Subcutaneous abdominal adipose tissue (tissue), 5 donors: ENCODE measurements around the gene CIT.
A peak's percentile ranks its signal among the peaks of the same experiment; 100 is the strongest.
"Not testable (repeated sequence)": the region's sequence is repeated elsewhere in the genome, so short reads cannot be mapped to it uniquely, and the experiment has no call there.

Experiments
- H3K27ac ChIP-seq: one replicate; pipeline ENCODE4 v1.7.0; 2013; ENCODE audit warnings: low read depth, mild to moderate bottlenecking, inconsistent platforms, low read length, moderate library complexity
- H3K27me3 ChIP-seq, 5 donors: one replicate each; pipeline ENCODE4 v1.7.0; 2013; ENCODE audit warnings: low read length in 5 of 5, inconsistent platforms in 1 of 5; ENCODE audit not compliant: control insufficient read depth in 5 of 5, insufficient read depth in 4 of 5
- H3K36me3 ChIP-seq, 5 donors: one replicate each; pipeline ENCODE4 v1.7.0; 2013; ENCODE audit warnings: low read length in 5 of 5; ENCODE audit not compliant: control insufficient read depth in 5 of 5, insufficient read depth in 5 of 5
- H3K4me1 ChIP-seq, 5 donors: one replicate each; pipeline ENCODE4 v1.7.0; 2013; ENCODE audit warnings: low read length in 5 of 5, mild to moderate bottlenecking in 3 of 5, moderate library complexity in 1 of 5; ENCODE audit not compliant: control insufficient read depth in 5 of 5, insufficient read depth in 5 of 5
- H3K4me3 ChIP-seq, 5 donors: one replicate each; pipeline ENCODE4 v1.7.0; 2013; ENCODE audit warnings: low read length in 5 of 5, low read depth in 1 of 5
- H3K9ac ChIP-seq, 5 donors: one replicate each; pipeline ENCODE4 v1.7.0; 2013; ENCODE audit warnings: low read length in 5 of 5, mild to moderate bottlenecking in 4 of 5, moderate library complexity in 3 of 5
- H3K9me3 ChIP-seq, 5 donors: one replicate each; pipeline ENCODE4 v1.7.0; 2013; ENCODE audit warnings: low read length in 5 of 5; ENCODE audit not compliant: control insufficient read depth in 5 of 5
- donor health status: healthy.
- donor health status: healthy.
- donor health status: healthy.
- donor health status: healthy.
- donor health status: healthy.

Gene CIT

GRCh38 chr12:119712721-119713120 lies 164.4 kb downstream of the CIT start:
- Histone ChIP-seq H3K27ac (no peak overlapping the region), H3K4me3 (no peak overlapping the region), H3K9ac (no peak overlapping the region), H3K27me3 (no peaks in the 10 kb centered on the region), H3K36me3 (no peaks in the 10 kb centered on the region), H3K4me1 (peaks cover 0 to 13% (median 6%) of the 10 kb centered on the region in 5 donors), H3K9me3 (peaks cover 0 to 2% (median 0%) of the 10 kb centered on the region in 5 donors)

DNA sequence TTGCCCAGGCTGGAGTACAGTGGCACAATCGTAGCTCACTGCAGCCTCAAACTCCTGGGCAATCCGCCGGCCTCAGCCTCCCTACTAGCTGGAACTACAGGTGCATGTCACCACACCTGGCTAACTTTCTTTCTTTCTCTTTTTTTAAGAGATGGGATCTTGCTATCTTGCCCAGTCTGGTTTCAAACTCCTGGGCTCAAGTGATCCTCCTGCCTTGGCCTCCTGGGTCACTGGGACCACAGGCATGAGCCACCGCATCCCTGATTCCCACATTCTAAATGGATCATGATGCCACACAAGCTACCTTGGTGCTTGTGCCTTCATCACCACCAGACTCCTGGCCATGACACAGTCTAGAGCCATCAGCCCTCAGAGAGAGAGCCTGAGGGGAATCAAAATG lies 165.4 kb downstream of the CIT start:
- peaks cover 0 to 11% (median 4%) of the 10 kb centered on the region in 5 donors for H3K4me1 ChIP-seq
- no peaks in the 10 kb centered on the region for H3K27me3 ChIP-seq
- no peak overlapping the region for H3K4me3 ChIP-seq
- peaks cover 0 to 2% (median 0%) of the 10 kb centered on the region in 5 donors for H3K9me3 ChIP-seq
- H3K9ac ChIP-seq = no peak overlapping the region
- no peaks in the 10 kb centered on the region for H3K36me3 ChIP-seq
- H3K27ac ChIP-seq = no peak overlapping the region

DNA sequence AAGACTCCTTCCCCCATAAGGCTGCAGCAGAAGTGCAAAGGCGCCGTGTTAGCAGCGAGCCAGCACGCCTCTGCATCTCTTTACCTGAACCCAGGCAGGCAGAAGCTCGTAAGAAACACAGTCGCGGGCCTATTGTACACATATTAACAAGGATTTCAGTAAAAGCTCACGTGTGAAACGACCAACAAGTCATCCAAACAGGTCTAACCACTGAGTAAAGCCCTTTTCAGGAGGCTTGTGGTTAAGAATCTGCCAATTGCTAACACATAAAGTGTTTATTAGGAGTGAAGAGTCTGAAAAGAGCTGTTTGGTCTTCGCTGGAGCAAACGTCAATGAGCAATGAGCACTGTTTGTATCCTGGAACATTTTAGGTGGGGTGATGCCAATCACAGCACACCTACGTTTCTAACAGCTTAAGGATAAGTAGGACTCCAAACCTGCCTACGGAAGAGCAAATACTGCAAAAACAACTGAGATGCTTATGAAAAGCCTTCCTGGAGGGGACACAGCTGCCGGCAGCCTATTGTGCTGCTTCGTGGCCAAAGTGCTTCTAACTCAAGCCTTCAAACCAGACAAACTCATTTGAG lies 166.1 kb downstream of the CIT start:
- no peaks in the 10 kb centered on the region for H3K36me3 ChIP-seq
- H3K9ac ChIP-seq = peak overlapping the region in 1 of 5 donors; percentile 14
- no peaks in the 10 kb centered on the region for H3K27me3 ChIP-seq
- H3K27ac ChIP-seq = no peak overlapping the region
- no peak overlapping the region for H3K4me3 ChIP-seq
- peaks cover 0 to 2% (median 0%) of the 10 kb centered on the region in 5 donors for H3K9me3 ChIP-seq
- H3K4me1 ChIP-seq = peaks cover 0 to 6% (median 0%) of the 10 kb centered on the region in 5 donors

DNA sequence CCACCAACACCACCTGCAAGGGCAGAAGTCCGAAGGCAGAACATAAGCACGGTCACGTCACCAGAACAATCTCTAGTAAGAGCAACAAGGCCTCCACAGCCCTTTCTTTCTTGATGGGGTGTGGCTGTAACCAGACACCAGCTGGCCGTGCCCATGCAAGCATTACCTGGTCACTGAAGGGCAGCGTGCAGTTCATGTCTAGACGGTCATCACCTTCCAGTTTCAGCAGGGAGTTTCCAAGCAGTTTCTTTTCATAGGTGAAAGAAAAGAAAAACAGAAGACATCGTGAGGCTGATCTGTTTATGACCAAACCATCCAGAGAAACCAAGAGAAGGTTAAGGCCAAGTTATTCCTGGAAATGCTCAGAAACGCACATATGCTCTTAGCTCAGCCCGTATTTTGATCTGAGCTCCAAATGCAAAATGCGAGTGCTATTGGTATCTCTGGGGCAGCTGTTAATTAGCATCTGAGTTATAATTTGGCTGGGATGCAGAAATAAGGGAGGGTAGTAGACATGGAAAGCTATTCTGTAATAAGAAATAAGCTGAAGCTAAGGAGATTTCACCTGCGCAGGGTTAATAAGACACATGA lies 166.7 kb downstream of the CIT start:
- Histone ChIP-seq H3K27me3 (no peaks in the 10 kb centered on the region), H3K4me1 (peaks cover 0 to under 1% (median 0%) of the 10 kb centered on the region in 5 donors), H3K27ac (no peak overlapping the region), H3K9ac (no peak overlapping the region), H3K4me3 (no peak overlapping the region), H3K9me3 (peaks cover 0 to 2% (median 0%) of the 10 kb centered on the region in 5 donors), H3K36me3 (no peaks in the 10 kb centered on the region)

DNA sequence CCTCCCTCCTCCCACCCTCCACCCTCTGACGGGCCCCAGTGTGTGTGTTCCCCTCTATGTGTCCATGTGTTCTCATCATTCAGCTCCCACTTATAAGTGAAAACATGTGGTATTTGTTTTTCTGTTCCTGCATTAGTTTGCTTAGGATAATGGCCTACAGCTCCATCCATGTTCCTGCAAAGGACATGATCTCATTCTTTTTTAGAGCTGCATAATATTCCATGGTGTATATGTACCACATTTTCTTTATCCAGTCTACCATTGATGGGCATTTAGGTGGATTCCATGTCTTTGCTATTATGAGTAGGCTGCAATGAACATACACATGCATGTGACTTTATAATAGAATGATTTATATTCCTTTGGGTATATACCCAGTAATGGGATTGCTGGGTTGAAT lies 170.7 kb downstream of the CIT start:
- not testable (repeated sequence) for H3K4me3 ChIP-seq, H3K9me3 ChIP-seq, H3K27ac ChIP-seq, H3K9ac ChIP-seq, H3K36me3 ChIP-seq, H3K27me3 ChIP-seq
- peaks cover 0 to 14% (median 0%) of the 10 kb centered on the region in 5 donors for H3K4me1 ChIP-seq

DNA sequence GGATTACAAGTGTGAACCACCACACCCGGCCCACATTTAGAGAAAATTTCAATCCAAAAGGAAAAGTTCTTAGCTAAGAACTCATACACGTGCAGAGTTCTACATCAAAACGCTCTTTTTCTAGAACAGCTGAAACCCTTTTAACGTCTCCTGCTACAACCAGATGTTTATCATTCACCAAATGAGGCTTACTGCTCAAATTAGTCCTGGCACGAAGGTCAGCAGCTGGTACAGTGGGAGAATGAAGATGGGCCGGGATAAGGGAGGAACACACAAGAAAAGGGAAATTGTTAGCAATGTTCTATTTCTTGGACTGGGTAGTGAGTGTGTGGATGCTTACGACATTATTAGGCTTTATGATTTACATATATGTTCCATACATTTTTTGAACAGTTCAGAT lies 171.9 kb downstream of the CIT start:
- H3K9me3 ChIP-seq = no peaks in the 10 kb centered on the region
- no peak overlapping the region for H3K27ac ChIP-seq
- H3K36me3 ChIP-seq = no peaks in the 10 kb centered on the region
- H3K9ac ChIP-seq = no peak overlapping the region
- no peak overlapping the region for H3K4me3 ChIP-seq
- H3K27me3 ChIP-seq = no peaks in the 10 kb centered on the region
- H3K4me1 ChIP-seq = peaks cover 0 to 14% (median 0%) of the 10 kb centered on the region in 5 donors

DNA sequence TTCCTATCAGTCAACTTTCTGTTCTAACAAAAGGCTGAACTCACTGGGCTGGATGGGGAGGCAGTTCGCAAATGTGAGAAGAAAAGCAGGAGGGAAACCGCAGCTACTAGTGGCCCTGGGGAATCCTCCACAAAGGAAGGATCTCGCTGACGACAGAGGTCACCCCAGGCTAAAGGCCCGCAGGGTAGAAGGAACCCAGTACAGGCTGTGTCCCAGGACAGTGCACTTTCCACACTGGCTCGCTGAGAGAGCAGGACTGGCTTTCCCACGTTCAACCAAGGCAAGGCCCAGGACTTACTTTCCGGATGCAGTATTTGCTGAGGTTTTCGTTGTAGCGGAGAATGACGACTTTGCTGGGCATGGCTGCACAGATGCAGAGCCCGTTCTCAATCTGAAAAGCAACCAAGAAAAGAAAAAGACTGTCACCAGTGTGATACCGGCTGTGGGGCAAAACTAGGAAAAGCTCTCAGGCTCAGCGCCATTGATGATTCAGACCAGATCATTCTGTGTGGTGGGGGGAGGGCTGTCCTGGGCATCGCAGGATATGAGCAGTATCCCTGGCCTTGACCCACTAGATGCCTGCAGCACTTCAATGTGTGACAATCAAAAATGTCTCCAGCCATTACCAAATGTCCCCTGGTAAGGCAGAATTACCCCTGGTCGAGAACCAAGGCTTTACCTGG lies 172.9 kb downstream of the CIT start:
- H3K36me3 ChIP-seq = no peaks in the 10 kb centered on the region
- H3K27me3 ChIP-seq = no peaks in the 10 kb centered on the region
- no peak overlapping the region for H3K4me3 ChIP-seq
- H3K9me3 ChIP-seq = no peaks in the 10 kb centered on the region
- H3K4me1 ChIP-seq = peaks cover 0 to 14% (median 0%) of the 10 kb centered on the region in 5 donors
- H3K27ac ChIP-seq = no peak overlapping the region
- no peak overlapping the region for H3K9ac ChIP-seq

DNA sequence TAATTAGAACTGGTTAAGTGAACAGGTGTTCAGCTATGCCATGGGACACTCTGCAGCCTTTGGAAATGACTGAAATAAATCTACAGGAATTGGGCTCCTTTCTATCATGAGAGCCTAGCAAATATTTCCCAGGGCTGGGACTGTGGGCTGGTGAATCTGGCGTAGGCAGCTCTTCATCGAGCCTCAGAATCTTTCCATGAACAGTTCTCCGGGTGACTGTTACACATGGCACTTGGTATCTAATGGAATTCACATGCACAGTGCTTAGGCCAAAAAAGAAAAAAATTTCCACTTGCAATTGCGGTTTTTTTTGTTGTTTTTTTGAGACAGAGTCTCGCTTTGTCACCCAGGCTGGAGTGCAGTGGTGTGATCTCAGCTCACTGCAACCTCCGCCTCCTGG lies 177.0 kb downstream of the CIT start:
- Histone ChIP-seq H3K4me1 (peaks cover 0 to 15% (median 0%) of the 10 kb centered on the region in 5 donors), H3K4me3 (no peak overlapping the region), H3K36me3 (no peaks in the 10 kb centered on the region), H3K9ac (no peak overlapping the region), H3K9me3 (no peaks in the 10 kb centered on the region), H3K27me3 (no peaks in the 10 kb centered on the region), H3K27ac (no peak overlapping the region)

- Histone ChIP-seq H3K36me3 (no peaks in the 10 kb centered on the region), H3K27me3 (no peaks in the 10 kb centered on the region), H3K9me3 (no peaks in the 10 kb centered on the region), H3K9ac (no peak overlapping the region), H3K27ac (no peak overlapping the region), H3K4me1 (peaks cover 0 to 12% (median 0%) of the 10 kb centered on the region in 5 donors), H3K4me3 (no peak overlapping the region)
Observed at GRCh38 chr12:119699199-119699760, 177.8 kb downstream of the CIT start.

- Histone ChIP-seq H3K36me3 (no peaks in the 10 kb centered on the region), H3K27me3 (no peaks in the 10 kb centered on the region), H3K4me1 (peaks cover 0 to 27% (median 0%) of the 10 kb centered on the region in 5 donors), H3K9me3 (no peaks in the 10 kb centered on the region), H3K27ac (no peak overlapping the region), H3K4me3 (no peak overlapping the region), H3K9ac (no peak overlapping the region)
Observed at GRCh38 chr12:119696943-119697342, 180.2 kb downstream of the CIT start.
